Osteoblast (primary cell): Measurements from ENCODE around the gene NOTCH4. TPM values are rescaled to one million over a fixed set of nuclear protein-coding genes. Genes with fewer than 3 reads are reported as not detected.

ENCODE experiments used
- DNase-seq: peaks from one replicate; pipeline ENCODE4 v3.0.0; 2011; ENCODE audit warnings: low spot score, mixed read lengths; ENCODE audit not compliant: insufficient read length; ENCODE audit errors: missing footprints
- H2AFZ ChIP-seq: 2 replicates; pipeline ENCODE4 v1.6.0; 2011; ENCODE audit warnings: mild to moderate bottlenecking, low read length
- H3K27ac ChIP-seq: 2 replicates; pipeline ENCODE4 v1.5.1; 2011; ENCODE audit warnings: mild to moderate bottlenecking, low read depth, low read length, moderate library complexity
- H3K27me3 ChIP-seq: 2 replicates; pipeline ENCODE4 v1.6.0; 2012; ENCODE audit warnings: mild to moderate bottlenecking, control low read depth, inconsistent platforms, low read length, moderate library complexity; ENCODE audit not compliant: insufficient read depth
- H3K36me3 ChIP-seq: 2 replicates; pipeline ENCODE4 v1.5.1; 2011; ENCODE audit warnings: mild to moderate bottlenecking, low read length, control low read depth, moderate library complexity; ENCODE audit not compliant: insufficient read depth
- H3K4me1 ChIP-seq: 2 replicates; pipeline ENCODE4 v1.5.1; 2011; ENCODE audit warnings: mild to moderate bottlenecking, low read length, control low read depth, moderate library complexity; ENCODE audit not compliant: insufficient read depth
- H3K4me2 ChIP-seq: 2 replicates; pipeline ENCODE4 v1.6.0; 2011; ENCODE audit warnings: mild to moderate bottlenecking, low read length; ENCODE audit not compliant: insufficient read depth
- H3K4me3 ChIP-seq: fragments of 200-600 bp; sonication (generic); 3 replicates; pipeline ENCODE4 v1.5.1; 2012; ENCODE audit warnings: mild to moderate bottlenecking, low read length, inconsistent platforms; ENCODE audit not compliant: insufficient read depth
- H3K79me2 ChIP-seq: 2 replicates; pipeline ENCODE4 v1.6.0; 2012; ENCODE audit warnings: mild to moderate bottlenecking, low read length, control low read depth, inconsistent platforms; ENCODE audit not compliant: insufficient read depth
- H3K9me3 ChIP-seq: 2 replicates; pipeline ENCODE4 v1.5.1; 2011; ENCODE audit warnings: low read depth, low read length, control low read depth
- H4K20me1 ChIP-seq: 2 replicates; pipeline ENCODE4 v1.6.0; 2012; ENCODE audit warnings: mild to moderate bottlenecking, low read length, control low read depth; ENCODE audit not compliant: insufficient read depth
- CTCF ChIP-seq: IDR thresholded peaks from 2 replicates; pipeline ENCODE4 v1.5.1; 2011; ENCODE audit warnings: mild to moderate bottlenecking, low read depth, low read length, moderate library complexity; ENCODE audit errors: extremely low read depth
- total RNA-seq: library from RNA; depleted of rRNA; stranded (reverse); fragments of >200 nt; gene quantifications from 2 replicates; pipeline ENCODE4 v1.2.3, GENCODE V29; 2012

The NOTCH4 gene
- total RNA-seq, 1 donor, result 1.1 TPM

DNA sequence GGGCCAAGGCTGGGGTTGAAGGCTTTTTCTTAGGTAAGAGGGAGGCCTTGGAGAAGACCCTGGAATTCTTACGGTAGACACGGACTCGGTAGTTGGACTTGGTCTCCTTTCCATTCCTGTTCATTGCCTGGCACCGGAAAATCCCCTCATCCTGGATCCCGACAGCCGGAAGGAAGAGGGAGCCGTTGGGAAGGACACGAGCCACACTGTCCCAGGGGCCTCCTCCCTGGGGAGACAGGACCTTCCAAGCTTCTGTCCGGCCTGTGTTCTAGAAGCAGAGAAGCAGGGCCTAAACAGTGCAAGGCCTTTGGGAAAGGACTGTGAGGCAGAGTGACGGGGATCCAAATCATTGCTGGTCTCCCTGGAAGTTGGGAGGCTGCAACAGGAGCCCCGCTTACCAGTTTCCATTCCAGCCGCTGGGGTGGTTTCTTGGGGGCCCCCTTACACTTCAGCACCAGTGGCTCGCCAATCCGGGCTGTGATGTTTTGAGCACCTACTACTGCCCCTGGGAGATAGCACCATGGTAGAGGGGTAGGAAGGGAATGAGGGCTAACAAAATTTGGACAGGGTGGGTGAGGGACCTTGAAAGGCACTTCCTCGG is 40.3 kb downstream of the NOTCH4 start:
- Histone ChIP-seq H3K4me1 (peaks cover 8% of the 10 kb centered on the region), H3K36me3 (peaks cover 54% of the 10 kb centered on the region), H3K9me3 (no peaks in the 10 kb centered on the region), H3K27ac (peak overlapping the region; percentile 4), H3K4me2 (no peak overlapping the region), H3K27me3 (no peaks in the 10 kb centered on the region), H4K20me1 (no peaks in the 10 kb centered on the region), H3K4me3 (no peak overlapping the region), H2AFZ (no peak overlapping the region), H3K79me2 (peaks cover 17% of the 10 kb centered on the region)
- DNase-seq, result no peak
- TF ChIP-seq CTCF, result no peak

GRCh38 chr6:32183030-32183429 is 40.8 kb downstream of the NOTCH4 start:
- H3K36me3 ChIP-seq, result peaks cover 54% of the 10 kb centered on the region
- H4K20me1 ChIP-seq, result no peaks in the 10 kb centered on the region
- no peaks in the 10 kb centered on the region for H3K27me3 ChIP-seq
- H3K4me1 ChIP-seq, result peaks cover 8% of the 10 kb centered on the region
- H3K79me2 ChIP-seq, result peaks cover 17% of the 10 kb centered on the region
- no peak overlapping the region for H2AFZ ChIP-seq
- H3K27ac ChIP-seq, result peak overlapping the region; percentile 4
- no peak for TF ChIP-seq CTCF
- H3K4me2 ChIP-seq, result no peak overlapping the region
- no peak overlapping the region for H3K4me3 ChIP-seq
- no peaks in the 10 kb centered on the region for H3K9me3 ChIP-seq
- DNase-seq, result peak; percentile 23

DNA sequence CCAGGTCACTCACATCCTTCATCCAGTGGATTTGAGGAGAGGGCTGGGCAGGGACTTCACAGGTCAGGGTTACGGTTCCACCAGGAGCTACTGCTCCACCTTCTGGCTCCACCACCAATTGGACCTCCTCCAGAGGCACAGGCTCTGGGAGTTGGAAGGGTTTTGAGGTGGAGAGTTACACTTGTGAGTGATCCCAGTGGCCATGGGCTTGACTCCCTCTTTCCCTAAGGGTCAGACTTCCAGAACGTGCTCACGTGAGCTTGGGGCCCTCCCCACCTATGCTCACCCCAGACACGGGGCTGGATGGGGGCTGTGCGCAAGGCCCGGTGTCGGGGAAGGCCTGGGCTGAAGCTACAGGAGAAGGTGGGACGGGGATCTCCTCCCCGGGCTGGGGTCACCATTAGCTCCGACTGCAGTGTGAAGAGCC is 41.3 kb downstream of the NOTCH4 start:
- peak; percentile 50 for DNase-seq
- Histone ChIP-seq H3K27ac (no peak overlapping the region), H3K79me2 (peaks cover 15% of the 10 kb centered on the region), H4K20me1 (no peaks in the 10 kb centered on the region), H3K4me1 (peaks cover 9% of the 10 kb centered on the region), H3K4me3 (no peak overlapping the region), H2AFZ (no peak overlapping the region), H3K9me3 (no peaks in the 10 kb centered on the region), H3K4me2 (no peak overlapping the region), H3K27me3 (no peaks in the 10 kb centered on the region), H3K36me3 (peaks cover 49% of the 10 kb centered on the region)
- TF ChIP-seq CTCF, result no peak

- Histone ChIP-seq H3K9me3 (no peaks in the 10 kb centered on the region), H3K27me3 (no peaks in the 10 kb centered on the region), H4K20me1 (no peaks in the 10 kb centered on the region), H3K79me2 (peaks cover 11% of the 10 kb centered on the region), H3K27ac (no peak overlapping the region), H3K4me3 (no peak overlapping the region), H3K36me3 (peaks cover 43% of the 10 kb centered on the region), H3K4me1 (peaks cover 15% of the 10 kb centered on the region), H2AFZ (no peak overlapping the region), H3K4me2 (no peak overlapping the region)
- no peak for TF ChIP-seq CTCF
- DNase-seq, result peak; percentile 71
Measured at GRCh38 chr6:32181915-32182529, 41.8 kb downstream of the NOTCH4 start.
